Stimulated activated CD8-positive, alpha-beta memory T cell treated with anti-CD3 and anti-CD28 coated beads, Interleukin-4, amount 100 ng/mL, for 4 hours (primary cell): ENCODE measurements around the gene COX6B2.

Experiments
- DNase-seq, 2 donors: peaks; one replicate each; pipeline ENCODE4 v3.0.0-alpha.2; 2020; ENCODE audit warnings: low read depth in 2 of 2, low spot score in 1 of 2

Gene COX6B2

DNA sequence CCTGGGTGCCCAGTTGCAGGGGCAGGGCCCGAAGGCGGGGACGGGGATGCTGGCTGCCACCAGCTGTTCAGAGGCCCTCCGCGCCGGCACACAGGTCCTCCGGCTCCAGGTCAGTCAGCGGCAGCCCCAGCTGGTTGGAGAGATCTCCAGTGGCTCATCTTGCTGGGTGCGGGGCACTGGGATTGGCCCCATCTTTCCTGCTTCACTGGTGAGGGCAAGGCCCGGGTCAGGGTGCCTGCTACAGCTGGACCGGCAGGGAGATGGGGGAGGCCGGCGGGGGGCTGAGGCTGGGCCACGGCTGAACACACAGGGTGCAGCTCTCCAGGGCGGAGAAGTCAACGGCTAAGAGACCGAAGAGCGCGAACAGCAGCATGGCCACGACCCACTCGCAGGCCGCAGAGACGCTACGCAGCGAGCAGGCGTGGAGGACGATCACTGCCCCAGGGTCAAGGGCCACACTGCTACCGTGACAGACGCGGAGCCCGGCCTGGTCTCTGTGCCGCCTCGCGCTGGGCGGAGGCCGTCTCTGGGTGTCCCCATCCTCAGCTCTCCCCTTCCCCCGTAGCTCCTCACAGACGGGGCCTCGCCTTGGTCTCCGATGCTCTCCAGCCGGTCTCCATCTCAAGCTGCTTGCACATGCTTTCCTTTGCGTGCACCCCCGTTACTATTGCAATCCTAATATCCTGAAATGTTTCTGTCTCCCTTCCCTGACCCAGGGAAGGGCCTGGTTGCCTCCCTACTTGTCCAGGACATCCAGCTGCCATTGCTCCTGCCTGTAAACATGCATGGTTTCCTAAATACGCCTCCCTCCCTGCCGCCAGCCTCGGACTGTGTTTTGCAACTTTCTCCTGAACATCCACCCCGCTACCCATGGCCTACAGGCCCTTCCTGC is 41.7 kb downstream of the COX6B2 start:
- no peak for DNase-seq

DNA sequence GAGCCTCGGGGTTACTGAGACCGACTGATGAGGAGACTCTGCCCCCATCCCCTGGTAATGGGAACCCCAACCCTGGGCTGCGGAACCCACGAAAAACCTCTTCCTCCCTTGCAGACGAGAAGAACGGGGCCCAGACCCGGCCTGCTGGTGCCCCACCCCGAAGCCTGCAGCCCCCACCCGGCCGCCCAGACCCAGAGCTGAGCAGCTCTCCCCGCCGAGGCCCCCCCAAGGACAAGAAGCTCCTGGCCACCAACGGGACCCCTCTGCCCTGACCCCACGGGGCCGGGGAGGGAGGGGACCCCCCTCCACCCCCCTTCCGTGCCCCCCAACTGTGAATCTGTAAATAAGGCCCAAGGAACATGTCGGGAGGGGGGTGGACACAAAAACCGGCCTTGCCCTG is 42.7 kb downstream of the COX6B2 start:
- DNase-seq = no peak

DNA sequence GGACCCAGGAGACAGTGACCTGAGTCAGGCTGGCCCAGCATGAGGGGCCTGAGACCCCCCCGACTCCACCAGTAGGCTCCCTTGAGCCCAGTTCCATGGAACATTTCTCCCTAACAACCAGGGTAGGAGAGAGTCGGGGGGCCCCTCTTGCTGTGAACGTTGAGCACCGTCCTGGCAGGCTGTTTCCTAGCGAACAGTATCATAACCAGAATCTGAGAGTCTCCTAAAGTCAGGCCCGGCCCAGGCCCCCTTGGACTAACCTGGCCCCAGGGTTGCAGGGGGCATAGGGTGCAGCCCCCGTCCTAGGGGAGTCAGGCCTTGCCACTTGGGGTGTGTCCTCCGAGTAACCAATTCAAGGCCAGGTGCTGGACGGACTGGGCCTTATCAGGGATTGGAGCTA is 43.1 kb downstream of the COX6B2 start:
- DNase-seq = no peak

DNA sequence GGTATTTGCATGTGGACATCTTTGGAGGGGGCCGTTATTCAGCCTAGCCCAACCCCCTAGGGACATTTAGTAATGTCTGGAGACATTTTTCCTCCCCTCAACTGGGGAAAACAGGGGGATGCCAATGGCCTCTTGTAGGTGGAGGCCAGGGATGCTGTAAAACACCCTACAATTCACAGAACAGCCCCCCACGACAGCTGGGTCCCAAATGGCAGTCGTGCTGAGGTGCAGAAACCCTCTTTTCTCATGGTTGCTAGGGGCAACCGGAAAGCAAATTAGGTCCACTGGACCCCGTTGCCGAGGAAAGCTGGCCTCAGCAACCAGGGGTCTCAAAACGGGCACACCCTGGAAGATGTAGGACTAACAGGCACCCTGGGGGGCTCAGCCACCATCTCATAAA is 44.0 kb downstream of the COX6B2 start:
- no peak for DNase-seq

DNA sequence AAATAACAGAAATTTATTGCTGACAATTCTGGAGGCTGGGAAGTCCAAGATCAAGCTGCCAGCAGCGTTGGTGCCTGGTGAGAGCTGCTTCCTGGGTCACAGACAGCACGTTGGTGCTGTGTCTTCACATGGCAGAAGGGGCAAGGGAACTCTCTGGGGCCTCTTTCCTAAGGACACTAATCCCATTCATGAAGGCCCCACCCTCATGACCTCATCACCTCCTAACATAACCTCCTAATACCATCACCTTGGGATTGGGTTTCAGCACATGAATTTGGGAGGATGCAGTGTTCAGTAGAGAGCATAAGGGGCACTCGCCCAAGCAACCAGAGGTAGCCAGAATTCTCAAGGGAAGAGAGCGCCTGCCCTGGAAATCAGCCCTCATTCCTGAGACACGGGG is 45.1 kb downstream of the COX6B2 start:
- no peak for DNase-seq

DNA sequence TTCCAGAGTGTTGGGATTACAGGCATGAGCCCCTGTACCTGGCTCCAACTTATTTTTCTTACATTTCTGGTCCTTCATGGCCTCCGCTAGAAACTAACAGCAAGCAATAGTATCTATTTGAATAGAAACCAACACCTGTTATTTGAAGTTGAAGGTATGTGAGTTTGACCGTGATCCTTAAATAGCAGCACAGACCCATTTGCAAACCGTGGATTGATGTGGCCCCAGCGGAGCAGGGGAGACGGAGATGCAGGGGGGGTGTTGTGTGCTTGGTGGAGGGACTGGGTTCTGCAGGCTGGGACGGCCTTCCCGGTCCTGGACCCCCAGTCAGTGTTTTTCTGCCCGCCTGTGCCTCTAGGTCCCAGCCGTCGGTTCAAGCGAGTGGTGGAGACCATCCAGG is 46.2 kb downstream of the COX6B2 start:
- DNase-seq = no peak

DNA sequence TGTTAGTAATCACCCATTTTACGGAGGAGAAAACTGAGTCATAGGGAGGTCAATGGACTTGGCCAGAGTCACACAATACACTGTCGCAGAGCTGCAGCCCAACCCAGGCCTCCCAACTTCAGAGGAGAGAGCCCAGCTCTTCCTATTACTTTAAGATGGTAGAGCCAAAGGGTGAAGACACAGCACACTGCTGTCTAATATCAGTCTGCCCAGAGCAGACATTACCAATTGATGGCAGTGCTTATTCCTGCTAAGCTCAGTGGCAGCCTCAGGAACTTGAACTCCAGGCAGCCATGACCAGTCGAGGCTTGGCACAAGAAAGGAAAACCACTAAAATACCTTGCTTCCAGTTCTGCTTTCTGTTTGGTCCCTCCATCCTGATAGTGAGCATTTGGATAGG is 47.8 kb downstream of the COX6B2 start:
- no peak for DNase-seq

DNA sequence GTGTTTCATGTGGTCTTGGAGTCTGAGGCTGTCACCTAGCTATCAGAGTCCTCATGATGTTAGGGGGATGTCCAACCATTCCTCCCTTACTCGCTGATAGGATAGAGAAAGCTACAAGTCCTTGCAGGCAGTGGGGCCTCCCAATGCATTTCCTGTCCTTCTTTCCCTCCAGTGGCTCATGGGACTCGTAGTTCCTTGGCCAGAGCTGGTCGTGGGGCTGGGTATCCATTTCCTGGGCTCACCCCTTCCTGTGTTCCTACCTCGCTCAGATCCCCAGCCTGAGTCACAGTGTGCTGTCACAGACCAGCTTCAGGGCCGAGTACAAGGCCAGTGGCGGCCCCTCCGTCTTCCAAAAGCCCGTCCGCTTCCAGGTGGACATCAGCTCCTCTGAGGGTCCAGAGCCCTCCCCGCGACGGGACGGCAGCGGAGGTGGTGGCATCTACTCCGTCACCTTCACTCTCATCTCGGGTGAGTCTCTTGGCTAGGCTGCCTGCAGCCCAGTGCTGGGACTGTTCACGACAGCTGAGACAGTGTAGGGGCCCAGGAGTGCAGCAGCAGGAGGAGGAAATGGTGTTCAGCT is 48.4 kb downstream of the COX6B2 start:
- DNase-seq = no peak

DNA sequence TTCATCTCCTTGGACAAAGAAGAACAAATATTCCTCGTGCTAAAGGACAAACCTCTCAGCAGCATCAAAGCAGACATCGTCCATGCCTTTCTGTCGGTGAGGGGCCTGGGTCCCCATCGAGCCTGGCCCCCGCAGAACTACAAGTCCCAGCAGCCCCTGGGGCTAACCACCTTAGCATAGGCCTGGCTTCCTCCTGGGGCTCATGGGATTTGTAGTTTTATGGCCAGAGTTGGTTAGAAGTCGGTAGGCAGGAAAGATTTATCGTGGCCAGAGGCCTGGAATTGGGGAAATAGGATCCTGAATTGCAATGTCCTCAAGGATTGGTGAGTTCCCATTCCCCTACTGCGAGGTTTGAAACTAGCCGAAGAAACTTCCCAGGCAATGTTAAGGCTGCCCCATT is 49.0 kb downstream of the COX6B2 start:
- DNase-seq = peak in 1 of 2 donors; percentile 12

DNA sequence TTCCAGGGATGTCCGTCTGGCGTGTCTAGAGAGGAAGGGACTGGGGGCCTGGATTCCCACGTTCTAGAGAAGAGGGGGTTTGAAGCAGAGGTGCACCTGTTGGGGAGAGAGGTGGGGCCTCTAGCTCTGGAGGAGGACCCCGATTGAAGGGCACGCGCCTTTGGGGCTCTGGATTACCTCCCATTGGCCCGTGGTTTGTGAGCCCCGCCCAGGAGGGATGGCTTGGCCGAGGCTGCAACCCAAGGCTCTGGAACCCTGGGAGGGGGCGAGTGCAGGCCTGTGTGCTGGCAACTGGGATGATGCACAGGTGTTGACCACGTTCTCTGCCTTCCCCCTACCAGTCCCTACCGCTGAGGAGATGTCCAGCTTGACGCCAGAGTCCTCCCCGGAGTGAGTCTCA is 49.5 kb downstream of the COX6B2 start:
- no peak for DNase-seq

DNA sequence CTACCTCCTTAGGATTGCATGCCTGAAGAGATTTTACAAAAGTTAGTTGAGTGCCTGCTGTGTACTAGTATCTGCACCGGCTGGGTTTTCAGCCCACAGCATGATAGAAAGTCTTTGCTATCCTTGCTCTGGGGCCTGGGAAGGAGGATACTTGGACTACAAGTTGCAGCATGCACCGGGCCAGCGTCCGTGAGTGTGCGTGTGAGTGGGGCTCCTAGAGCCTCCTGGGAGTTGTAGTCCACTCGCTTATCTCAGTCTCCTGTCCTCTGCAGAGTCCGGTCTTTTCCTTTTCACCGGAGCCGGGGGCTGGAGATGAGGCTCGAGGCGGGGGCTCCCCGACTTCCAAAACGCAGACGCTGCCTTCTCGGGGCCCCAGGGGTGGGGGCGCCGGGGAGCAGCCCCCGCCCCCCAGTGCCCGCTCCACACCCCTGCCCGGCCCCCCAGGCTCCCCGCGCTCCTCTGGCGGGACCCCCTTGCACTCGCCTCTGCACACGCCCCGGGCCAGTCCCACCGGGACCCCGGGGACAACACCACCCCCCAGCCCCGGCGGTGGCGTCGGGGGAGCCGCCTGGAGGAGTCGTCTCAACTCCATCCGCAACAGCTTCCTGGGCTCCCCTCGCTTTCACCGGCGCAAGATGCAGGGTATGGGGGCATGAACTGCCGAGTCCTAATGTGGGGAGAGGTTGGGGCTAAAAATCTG is 50.1 kb downstream of the COX6B2 start:
- no peak for DNase-seq

DNA sequence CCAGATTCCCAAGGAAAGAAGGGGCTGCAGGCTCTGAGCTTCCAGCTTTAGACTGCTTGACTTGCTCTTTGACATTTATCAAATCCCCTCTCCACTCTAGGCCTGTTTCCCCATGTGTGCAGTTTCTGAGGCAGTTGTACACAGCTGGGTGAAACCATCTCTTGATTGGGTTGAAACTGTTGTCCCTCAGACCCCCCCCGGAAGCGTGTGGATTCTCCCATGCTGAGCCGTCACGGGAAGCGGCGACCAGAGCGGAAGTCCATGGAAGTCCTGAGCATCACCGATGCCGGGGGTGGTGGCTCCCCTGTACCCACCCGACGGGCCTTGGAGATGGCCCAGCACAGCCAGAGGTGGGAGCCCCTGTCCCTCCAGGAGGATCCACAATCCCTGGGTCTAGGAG is 51.0 kb downstream of the COX6B2 start:
- no peak for DNase-seq

DNA sequence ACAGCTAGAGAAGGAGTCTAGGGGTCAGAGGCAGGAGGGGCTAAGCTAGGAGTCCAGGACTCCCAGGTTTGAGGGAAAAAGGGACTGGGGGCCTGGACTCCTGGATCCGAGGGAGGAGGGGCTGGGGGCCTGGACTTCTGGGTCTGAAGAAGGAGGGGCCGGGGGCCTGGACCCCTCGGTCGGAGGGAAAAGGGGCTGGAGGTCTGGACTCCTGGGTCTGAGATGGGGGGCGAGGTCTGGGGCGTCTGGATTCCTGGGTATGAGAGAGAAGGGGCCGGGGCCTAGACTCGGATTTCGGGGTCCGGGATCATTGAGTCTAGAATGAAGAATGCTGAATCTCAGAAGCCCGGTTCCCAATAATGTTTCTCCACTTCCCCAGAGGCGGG is 52.2 kb downstream of the COX6B2 start:
- DNase-seq = no peak

DNA sequence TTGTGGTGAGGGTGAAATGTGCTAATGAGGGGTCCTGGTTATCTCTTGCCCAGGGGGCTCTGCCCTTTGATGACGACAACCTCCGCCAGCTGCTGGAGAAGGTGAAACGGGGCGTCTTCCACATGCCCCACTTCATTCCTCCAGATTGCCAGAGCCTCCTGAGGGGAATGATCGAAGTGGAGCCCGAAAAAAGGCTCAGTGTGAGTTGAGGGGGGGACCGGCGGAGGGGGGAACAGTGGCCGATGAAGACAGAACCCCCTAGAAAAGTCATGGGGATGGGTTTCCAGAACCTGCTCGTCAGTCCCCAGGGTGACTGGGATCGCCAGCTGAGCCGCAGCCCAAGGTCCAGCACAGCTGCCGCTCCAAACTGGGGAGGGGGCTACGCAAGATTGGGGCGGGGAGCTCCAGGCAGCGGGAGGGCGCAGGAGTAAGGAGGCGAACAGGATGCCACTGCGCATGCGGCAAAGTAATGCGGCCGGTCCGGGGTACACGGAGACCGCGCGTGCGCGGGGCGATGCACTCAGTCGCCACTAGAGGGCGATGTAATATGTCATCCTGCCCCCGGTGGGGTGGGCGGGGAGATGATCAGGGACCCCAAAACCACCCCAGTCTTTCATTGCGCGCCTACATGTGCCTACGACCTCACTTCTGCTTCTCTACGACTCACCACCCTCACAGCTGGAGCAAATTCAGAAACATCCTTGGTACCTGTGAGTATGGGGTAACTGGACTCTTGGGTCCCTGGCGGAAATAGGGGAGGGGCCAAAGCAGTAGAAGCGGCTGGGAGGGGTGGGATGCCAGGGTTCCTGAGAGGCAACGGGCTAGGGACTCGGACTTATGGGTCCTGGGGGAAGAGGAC is 52.8 kb downstream of the COX6B2 start:
- peak; percentile 87 to 99 for DNase-seq

DNA sequence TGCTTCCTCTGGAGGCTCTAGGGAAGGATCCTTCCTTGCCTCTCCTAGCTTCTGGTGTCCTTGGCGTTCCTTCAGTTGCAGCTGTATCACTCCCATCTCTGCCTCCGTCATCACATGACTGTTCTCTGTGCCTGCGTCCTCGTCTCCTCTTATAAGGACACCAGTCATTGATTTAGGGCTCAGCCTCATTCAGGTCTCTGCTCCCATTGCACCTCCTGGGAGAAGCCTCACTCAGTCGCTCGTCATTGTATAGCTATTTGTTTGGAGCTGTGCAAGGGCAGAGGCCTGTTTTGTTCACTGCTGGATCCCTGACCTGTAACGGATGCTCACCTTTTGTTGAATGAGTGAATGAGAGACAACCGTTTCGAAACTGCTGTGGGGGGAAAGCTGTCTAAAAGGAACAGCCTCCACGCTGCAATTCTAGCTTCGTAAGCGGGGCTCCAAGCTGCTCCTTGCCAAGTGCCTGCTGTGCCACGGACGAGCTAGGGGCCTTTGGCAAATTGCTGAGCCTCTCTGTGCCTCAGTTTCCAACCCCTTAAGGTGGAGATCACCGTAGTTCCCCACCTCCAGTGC is 53.5 kb downstream of the COX6B2 start:
- no peak for DNase-seq

DNA sequence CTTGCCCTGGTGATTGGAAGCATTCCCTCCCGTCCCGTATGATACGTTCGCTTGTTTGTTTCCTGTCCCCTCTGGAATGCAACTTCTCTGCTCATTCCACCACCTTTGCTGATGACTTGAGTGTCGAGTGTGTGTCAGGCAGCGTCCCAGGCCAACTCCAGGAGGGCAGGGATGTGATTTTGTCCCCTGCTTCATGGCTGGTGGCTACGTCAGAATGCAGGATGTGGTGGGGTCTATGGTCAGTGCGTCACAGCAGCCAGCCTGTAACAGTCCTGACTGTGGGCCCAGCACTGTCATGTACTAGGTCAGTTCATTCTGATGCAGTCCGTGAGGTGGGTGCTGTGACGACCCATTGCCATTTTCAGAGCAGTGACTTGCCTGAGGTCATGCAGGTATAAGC is 54.5 kb downstream of the COX6B2 start:
- DNase-seq = no peak
